SKM-1 treated with dmso at 0.1 percent for 144 hours (cell line): ENCODE results near the gene NDUFV1.
"Not testable (repeated sequence)": the region's sequence is repeated elsewhere in the genome, so short reads cannot be mapped to it uniquely, and the experiment has no call there.

Experiments used
- DNase-seq: peaks from one replicate; lab custom pipeline; 2025; ENCODE audit not compliant: unreplicated experiment; lab: John Stamatoyannopoulos, UW

NDUFV1 gene

DNA sequence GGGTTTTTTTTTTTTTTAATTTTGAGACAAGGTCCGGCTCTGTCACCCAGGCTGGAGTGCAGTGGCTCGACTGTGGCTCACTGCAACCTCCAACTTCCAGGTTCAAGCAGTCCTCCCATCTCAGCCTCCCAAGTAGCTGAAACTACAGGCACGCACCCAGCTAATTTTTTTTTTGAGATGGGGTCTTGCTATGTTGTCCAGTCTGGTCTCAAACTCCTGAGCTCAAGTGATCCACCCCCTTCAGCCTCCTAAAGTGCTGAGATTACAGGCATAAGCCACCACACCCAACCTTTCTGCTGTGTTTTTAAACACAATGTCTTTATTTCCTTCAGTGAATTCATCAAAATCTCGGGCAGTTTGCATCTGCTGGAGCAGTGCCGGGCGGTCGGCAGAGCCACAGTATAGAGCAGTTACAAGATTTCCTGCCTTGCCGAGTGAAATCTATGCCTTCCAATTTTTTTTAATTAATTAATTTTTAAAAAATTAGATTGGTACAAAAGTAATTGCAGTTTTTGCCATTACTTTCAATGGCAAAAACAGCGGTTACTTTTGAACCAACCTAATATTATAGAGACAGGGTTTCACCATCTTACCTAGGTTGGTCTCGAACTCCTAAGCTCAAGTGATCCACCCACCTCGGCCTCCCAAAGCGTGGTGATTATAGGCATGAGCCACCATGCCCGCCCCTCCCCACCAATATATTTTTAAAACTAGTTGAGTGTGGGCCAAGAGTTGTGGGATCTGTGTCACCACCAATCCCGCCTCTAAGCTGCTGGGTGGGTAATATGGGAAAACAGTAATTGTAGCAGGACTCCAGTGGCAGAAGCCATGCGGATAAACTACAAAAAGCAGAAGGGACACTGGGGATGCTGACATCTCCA, 46.5 kb downstream of the NDUFV1 start:
- DNase-seq: no peak

- DNase-seq: no peak
Measured at GRCh38 chr11:67654225-67654624, 47.5 kb downstream of the NDUFV1 start.

DNA sequence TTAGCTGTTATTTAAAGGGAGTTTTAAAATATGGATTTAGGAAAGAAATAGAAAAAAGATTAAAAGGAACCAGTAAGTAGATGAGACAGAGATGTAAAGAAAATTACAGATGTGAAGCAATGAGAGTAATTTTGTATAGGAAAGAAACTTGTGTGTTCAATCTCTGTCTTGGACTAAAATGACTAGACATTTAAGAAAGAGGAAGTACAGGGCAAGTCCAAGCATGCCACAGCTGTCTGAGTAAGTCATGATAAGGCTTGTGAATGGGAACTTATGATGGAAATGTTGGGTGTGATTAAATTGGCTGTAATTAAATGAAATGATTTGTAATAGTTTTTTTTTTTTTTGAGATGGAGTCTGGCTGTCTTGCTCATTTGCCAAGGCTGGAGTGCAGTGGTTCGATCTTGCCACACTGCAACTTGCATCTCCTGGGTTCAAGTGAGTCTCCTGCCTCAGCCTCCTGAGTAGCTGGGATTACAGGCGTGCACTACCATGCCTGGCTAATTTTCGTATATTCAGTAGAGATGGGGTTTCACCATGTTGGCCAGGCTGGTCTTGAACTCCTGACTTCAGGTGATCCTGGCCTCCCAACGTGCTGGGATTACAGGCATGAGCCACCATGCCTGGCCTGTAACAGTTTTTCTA, 49.7 kb downstream of the NDUFV1 start:
- peak; percentile 72 for DNase-seq

GRCh38 chr11:67657300-67657699, 50.6 kb downstream of the NDUFV1 start:
- no peak for DNase-seq

GRCh38 chr11:67659651-67660165, 53.0 kb downstream of the NDUFV1 start:
- not testable (repeated sequence) for DNase-seq

DNA sequence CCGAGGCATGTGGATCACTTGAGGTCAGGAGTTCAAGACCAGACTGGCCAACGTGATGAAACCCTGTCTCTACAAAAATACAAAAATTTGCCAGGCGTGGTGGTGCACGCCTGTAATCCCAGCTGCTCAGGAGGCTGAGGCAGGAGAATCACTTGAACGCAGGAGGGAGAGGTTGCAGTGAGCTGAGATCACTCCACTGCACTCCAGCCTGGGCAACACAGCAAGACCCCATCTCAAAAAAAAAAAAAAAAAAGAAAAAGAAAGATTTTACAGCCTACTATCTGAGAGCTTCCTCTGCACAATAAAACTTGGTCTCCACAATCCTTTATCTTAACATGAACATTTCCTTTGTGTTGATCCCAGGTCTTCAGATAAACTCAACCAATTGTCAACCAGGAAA, 54.0 kb downstream of the NDUFV1 start:
- not testable (repeated sequence) for DNase-seq
